NCI-H345 (cell line): Measurements from ENCODE around the gene GBP6.
"Not testable (repeated sequence)": the region's sequence is repeated elsewhere in the genome, so short reads cannot be mapped to it uniquely, and the experiment has no call there.

Experiments used
- DNase-seq: peaks from one replicate; lab custom pipeline; 2025; lab: John Stamatoyannopoulos, UW

GBP6 gene, protein sequence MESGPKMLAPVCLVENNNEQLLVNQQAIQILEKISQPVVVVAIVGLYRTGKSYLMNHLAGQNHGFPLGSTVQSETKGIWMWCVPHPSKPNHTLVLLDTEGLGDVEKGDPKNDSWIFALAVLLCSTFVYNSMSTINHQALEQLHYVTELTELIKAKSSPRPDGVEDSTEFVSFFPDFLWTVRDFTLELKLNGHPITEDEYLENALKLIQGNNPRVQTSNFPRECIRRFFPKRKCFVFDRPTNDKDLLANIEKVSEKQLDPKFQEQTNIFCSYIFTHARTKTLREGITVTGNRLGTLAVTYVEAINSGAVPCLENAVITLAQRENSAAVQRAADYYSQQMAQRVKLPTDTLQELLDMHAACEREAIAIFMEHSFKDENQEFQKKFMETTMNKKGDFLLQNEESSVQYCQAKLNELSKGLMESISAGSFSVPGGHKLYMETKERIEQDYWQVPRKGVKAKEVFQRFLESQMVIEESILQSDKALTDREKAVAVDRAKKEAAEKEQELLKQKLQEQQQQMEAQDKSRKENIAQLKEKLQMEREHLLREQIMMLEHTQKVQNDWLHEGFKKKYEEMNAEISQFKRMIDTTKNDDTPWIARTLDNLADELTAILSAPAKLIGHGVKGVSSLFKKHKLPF

DNA sequence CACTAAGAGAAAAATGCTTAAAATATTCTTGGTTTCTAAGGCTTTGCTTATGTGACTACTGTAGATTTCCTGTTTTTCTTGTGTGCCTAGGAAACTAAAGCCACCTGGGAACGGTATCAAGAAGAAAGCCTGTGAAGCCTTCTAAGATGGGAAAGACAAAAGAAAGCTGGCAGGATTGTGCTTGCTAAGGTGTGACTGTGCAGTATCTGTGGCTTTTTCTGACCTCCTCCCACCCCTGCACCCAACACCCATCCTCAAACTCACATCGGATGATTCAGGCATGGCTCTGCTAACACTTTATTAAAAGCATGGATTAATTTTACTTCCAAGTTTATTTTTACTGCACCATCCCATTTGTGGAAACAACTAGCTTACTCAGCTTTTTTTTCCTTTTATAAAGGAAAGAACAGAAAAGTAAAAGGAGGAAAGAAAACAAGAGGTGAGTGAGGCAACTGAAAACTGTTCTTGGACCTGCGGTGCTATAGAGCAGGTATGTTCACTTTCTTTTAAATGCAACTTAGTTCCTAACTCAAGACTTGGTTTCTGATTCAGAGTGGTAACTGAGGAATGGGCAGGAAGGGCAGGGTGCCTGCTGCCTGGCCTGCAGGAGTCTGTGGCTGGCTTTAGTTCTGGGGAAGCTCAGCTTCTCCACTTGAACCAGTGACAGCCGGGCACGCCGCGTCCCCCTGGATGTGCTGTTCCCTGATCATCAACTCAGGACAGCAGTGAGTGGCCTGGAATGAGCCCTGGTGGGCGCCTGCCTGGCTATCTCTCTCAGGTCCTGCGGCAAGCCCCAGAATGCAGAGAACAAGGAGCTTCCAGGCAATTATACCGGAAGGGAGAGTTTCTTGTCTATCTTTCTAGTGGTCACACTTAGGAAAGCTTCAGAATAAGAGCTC is at the start of gene GBP6:
GBP6 (plus strand) TSS at position 422 of the 899 bp plus-strand sequence. CDS start 4,493 bp downstream, outside the sequence.
- no peak for DNase-seq

DNA sequence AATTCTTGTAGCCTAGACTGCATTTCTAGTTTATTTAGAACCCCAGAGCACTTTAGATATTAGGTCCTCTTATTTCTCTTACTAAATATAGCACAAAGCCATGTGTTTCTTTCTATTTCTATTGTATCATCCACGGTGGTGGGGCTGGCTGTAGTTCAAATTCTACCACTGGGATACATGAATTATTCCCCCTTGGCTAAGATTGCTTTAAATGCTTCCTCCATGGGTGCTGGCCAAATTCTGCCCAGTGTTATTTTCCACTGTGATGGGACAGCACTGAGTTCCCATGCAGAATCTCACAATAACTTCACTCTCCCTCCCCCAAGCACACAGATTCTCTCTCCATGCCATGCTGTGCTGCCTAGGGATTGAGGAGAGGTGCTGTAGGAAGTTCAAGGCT is 41.5 kb upstream of the GBP6 start:
- DNase-seq = no peak

DNA sequence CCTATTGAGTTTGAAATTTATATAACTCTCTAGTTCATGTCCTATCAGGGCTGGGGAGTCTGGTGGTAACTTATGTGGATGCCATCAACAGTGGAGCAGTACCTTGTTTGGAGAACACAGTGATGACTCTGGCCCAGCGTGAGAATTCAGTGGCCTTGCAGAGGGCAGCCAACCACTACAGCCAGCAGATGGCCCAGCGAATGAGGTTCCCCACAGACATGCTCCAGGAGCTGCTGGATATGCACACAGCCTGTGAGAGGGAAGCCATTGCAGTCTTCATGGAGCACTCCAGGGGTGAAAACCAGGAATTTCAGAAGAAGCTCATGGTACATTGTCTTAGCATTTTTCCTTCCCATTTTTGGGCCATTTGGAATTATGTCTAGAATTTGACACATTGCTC is 32.0 kb upstream of the GBP6 start:
- no peak for DNase-seq

DNA sequence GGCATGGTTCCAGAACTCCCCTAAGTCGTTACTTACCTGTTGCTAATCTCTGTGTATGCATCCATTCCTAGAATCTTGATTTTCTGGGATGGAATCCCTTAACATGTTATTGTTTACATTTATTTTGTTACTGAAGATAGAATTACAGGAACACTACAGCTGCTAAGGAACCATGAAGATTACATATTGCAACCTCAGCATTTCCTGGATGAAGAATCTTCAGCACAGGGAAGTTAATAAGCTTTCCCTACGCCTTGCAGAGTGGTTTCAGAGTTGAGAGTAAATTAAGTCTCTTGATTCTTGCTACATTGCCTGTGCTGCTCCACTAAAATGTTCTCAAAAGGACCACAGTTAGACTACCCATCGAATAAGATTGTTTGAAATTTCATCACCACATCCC is 31.4 kb upstream of the GBP6 start:
- DNase-seq = no peak

DNA sequence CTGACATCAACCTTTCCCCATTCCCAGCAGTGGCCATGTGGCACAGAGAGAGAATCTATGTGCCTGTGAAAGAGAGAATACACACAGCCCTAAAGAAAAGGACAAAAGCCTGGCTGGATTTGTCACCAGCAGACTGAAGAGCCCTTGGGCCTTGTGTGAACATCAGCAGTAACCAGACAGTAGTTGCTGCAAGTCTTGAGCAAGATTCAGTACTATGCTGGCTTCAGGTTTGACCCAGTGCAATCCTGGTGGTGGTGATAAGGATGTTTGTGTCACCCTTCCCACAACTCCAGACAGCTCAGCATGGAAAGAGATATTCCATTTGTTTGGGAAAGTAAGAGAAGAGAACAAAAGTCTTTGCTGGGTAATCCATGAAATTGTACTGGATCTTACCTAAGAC is 28.4 kb upstream of the GBP6 start:
- DNase-seq = no peak

DNA sequence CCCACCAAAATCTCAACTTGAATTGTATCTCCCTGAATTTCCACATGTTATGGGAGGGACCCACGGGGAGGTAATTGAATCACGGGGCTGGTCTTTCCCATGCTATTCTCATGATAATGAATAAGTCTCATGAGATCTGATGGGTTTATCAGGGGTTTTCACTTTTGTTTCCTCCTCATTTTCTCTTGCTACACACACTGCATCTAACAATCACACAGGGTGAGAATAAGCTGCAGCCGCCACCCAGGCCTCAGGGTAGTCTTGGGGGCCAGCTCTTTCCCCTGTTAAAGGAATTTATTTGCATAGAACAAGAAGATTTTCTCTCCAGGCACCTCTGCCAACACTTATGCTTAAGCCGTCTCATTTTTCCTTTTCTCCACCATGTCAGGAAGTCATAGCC is 26.0 kb upstream of the GBP6 start:
- no peak for DNase-seq

DNA sequence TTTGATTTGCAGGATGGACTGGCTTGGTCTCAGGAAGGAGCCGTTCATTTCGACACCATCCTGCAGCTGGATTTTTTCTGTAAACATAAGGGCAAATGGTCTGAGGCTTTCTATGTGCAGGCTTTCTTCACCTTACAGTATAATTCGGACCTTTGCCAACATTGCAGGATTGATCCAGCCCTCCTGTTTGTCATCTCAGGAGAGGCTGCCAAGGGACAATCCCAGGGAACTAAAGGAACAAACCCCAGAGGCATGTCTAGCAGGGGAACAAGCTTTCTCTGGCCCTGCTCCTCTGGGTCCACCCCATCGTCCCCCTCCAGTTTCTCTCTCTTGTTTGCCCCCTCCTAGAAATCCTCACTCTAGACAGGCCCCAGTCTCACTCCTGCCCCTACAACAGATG is 24.8 kb upstream of the GBP6 start:
- DNase-seq = no peak

DNA sequence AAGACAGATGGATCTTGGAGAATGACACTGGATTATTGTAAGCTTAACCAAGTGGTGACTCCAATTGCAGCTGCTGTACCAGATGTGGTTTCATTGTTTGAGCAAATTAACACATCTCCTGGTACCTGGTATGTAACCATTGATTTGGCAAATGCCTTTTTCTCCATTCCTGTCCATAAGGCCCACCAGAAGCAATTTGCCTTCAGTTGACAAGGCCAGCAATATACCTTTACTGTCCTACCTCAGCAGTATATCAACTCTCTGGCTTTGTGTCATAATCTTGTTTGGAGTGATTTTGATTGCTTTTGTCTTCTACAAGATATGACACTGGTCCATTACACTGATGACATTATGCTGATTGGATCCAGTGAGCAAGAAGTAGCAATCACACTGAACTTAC is 18.4 kb upstream of the GBP6 start:
- not testable (repeated sequence) for DNase-seq

DNA sequence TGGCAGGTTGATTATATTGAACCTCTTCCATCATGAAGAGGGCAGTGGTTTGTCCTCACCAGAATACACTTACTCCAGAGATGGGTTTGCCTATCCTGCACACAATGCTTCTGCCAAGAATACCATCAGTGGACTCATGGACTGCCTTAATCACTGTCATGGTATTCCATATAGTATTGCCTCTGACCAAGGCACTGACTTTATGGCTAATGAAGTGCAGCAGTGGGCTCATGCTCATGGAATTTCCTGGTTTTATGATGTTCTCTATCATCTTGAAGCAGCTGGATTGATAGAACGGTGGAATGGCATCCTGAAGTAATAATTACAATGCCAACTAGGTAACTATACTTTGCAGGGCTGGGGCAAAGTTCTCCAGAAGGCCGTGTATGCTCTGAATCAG is 16.6 kb upstream of the GBP6 start:
- DNase-seq = no peak

DNA sequence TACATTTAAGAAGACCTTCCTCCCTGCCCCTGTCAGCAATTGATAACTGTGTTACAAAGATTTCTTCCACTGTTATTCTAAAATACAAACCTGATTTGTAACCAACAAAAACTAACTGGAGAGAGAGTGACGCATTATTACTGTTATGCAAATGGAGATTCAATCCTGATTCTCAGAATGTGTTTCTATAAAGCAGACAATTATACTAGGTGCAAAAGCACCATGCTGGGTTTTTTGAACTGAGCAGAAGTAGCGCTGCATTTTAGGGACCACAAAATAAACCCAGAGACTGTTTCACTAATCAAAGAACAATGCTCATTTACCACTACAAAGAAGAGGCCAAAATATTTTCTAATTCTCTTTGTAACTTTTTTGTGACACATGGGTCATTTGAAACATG is 13.6 kb upstream of the GBP6 start:
- DNase-seq = no peak

DNA sequence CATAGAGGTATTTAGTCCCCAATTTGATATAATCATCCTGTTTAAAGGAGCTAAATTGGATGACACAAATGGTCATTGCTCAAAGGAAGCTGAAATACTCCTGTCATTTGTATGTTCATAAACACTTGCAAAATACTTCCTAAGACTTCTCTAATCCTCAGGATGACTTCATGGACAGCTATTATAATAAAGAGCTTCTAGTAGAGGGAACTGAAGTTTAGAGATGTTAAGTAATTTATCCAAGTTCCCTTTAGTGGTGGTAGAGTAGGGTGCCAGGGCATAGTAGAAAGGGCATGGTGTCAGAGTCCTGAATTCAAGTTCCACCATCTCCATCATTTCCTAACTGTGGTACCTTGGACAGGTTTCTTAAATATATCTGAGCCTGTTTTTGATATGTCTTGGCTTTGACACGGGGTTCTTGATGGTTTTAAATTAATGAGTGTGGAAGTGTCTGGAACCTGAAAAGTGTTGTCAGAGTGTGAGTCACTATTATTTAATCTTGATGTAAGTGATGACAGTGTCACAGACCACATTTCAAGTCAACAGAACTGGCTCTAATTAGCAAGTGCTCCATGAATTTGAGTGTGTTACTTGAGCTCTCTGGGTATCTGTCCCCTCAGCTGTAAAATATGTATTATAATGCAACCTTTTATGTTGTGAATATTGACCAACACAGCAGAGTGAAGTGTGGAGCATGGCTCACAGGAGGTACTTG is 12.1 kb upstream of the GBP6 start:
- DNase-seq = no peak

DNA sequence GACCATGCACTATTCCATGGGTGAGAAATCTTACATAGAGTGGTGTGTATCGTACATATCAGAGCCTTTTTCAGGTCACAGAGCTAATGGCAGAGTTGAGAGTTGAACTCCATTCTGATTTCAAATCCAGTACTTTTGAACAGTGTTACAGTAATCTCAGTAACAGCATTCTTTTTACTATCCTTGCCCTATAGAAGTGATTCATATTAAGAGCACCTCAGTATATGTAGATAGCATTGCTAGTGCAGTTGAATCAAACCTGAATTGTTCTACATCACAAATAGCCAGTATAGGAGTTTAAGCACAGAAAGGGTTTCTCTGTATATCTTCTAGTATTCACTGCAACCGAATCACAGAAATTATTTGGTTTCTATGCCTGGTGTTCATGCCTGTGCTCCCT is 11.4 kb upstream of the GBP6 start:
- no peak for DNase-seq

DNA sequence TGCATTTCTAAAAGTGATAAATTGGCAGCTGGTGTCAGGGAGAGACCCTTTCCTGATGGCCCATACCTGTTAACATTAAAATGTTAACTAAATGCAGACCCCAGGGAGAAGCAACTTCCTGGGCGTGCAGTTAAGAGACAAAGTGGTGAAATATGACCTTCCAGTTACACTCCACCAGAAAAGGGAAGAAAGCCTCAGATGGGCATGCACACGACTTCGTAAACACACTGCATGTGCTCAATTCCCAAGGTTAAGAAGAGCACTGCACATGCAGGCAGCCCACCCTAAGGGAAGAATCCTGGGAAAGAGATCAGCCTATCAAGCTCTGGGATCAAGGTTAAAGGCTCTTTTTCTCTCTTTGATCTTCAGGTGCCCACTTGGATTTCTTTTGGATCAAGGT is 9.7 kb upstream of the GBP6 start:
- DNase-seq = no peak

DNA sequence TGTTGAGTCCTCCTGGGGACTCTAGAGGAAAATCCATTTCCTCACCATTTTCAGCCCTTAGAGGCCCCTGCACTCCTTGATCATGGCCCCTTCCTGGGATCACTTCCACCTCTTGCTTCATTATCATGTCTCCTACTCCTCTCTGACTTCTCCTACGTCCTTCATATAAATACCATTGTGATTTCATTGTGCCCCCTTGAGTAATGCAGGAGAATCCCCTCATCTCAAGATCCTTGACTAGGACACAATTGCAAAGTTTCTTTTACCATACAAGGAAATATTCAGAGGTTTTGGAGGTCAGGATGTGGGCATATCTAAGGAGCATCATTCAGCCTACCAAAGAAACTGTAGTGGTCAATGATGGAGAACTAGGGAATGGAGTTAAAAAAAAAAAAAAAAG is 8.8 kb upstream of the GBP6 start:
- DNase-seq = no peak

DNA sequence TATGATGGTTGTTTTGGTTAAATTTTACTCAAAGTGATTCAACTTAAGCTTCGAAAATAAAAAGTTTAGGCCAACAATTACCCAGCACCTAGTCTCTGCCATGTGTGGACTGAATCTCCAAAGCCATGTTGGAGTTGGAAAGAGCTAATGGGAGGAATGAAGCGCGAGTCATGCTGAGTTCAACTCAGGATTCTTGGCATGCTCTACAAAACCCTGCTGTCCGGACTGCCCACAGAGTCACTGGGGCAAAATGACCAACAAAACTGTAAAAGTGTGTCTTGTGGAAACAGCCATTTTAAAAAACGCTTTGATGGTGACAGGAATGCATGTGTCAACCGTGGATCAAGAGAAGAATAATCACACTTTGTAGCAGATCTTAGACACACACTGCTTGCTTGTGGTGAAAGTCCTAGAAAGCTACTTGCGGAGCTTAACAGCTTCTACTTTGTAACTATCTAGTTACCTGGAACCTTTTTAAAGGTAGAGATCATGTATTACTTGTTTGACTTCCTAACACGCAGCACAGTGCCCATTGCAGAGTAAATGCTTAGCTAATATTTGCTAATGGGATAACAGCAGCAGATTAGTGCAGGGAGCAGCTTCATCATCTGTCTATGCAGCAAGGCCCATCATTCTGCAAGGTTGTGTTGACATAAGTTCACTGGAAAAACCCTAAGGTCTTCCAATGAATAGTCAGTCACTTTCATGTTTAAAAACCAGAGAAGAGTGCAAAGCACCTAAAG is 7.0 kb upstream of the GBP6 start:
- DNase-seq = peak; percentile 4

DNA sequence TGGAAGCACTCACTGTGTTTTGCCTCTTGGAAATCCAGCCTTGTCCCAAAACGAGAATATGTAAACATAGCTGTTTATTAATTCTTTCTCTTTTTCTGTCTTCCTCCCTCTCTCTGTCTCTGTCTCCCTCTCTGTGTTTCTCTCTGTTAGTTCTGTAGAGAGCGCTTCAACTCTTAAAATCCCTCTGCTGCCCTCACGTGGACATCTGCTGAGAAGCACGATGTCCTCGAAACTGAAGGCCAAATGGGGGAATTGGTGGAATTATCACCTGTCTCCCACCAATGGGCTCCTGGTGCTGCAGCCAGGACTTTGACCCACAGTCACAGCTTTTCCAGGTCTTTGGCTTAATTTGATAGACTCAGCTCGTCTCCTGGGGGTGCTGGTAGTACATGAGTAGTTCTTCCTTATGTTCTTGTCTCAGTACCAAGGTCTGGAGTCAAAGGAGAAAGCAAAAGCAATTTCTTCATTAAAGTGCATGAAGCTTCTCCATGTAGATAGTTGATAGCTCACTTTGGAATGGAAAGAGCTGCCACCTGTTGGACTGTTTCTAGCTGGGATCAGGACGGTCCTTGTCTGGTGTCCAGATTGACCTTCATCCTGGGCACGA is 5.5 kb upstream of the GBP6 start:
- DNase-seq = peak; percentile 80

DNA sequence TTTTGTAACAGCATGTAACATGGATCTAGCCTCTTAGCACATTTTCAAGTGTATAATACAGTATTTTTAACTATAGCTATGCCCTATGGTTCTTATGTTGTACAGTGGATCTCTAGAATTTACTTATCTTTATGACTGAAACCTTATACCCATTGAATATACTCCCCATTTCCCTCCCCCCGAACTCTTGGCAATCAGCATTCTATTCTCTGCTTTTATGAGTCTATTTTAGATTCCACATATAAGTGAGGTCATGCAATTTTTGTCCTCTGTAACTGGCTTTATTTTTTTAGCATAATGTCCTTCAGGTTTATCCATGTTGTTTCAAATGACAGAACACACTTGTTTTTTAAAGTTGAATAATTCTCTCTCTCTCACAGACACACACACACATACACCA is 3.1 kb upstream of the GBP6 start:
- no peak for DNase-seq

DNA sequence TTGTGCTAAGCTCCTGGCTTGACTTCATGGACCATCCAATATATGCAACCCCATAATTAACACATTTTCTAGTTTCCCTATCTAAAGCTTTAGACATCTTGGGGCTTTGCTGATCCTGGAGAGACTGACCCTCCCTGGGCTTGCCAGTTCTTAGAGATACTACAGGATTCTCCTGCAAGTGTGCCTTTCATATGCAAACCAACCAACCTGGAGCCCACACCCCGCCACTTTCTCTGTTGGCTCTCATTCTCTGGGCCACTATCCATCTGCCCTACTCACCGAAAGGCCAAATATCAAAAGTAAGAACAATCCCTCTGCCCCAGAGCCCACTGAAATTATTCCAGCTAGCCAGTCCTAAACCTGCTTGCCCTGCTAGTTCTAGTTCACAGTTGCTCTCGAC is 2.2 kb upstream of the GBP6 start:
- no peak for DNase-seq

DNA sequence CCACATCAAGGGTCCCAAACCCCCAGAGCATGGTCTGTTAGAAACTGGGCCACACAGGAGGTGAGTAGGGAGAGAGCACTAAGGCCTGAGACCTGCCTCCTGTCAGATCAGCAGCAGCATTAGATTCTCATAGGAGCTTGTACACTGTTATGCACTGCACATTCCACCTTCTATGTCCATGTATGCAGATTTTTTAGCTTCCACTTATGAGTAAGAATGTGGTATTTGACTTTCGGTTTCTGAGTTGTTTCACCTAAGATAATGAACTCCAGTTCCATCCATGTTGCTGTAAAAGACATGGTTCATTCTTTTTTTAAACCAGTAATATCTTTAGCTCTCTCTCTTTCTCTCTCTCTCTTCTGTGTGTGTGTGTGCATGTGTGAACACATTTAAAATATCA is 663 bp upstream of the GBP6 start:
- DNase-seq = no peak

DNA sequence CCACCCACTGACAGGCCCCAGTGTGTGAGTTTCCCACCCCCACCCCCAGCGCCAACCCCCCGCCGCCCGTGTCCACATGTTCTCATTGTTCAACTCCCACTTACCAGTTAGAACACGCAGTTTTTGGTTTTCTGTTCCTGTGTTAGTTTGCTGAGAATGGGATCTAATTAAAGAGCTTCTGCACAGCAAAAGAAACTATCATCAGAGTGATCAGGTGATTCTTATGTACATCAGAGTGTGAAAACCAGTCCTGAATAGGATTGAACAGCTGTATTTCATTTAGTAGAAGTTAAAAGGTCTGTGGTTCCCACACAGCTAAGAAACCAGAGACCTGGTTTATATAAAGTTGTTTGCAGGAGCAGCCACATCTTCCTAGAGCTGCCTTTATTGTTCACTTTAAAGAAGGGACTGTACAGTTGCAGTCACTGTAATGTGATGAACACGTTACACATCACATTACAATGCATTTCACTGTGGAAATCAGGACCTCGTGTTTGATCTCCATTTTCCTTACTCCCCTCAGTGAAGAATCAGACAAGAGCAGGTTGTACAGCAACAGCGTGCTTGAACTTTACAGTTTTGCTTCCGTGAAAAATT is 1.2 kb downstream of the GBP6 start:
- no peak for DNase-seq

DNA sequence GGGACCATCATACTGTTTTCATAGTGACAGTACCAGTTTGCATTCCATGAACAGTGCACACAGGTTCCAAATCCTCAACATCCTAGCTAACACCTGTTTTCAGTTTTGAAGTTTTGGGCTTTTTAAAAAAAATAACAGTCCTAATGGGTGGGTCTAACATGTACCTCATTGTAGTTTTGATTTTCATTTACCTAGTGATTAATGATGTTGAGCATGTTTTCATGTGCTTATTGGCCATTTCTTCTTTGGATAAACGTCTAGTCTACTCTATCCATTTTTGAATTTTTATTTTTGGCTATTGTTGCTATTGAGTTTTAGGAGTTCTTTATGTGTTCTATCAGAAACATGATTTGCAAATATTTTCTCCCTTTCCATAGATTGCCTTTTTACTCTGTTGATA is 3.4 kb downstream of the GBP6 start:
- DNase-seq = no peak
